Kidney (tissue), 14 donors: ENCODE data around the gene TTC27. TPM values are rescaled to one million over a fixed set of nuclear protein-coding genes. Genes with fewer than 3 reads are reported as not detected.

Source experiments
- DNase-seq, 5 donors: peaks; one replicate each; pipeline ENCODE4 v3.0.0-alpha.2; 2013 to 2020
- FAIRE-seq: peaks from 2 replicates; lab custom pipeline; 2012; peaks lifted over from hg19 to GRCh38; lab: Jason Lieb, UNC
- H3K27ac ChIP-seq, 2 donors: one replicate each; pipeline ENCODE4 v1.7.0; 2013; ENCODE audit warnings: low read depth in 2 of 2, low read length in 2 of 2, inconsistent platforms in 1 of 2
- H3K27me3 ChIP-seq: one replicate; pipeline ENCODE4 v1.7.1; 2013; ENCODE audit warnings: low read length, inconsistent platforms; ENCODE audit not compliant: control insufficient read depth, insufficient read depth
- H3K36me3 ChIP-seq, 3 donors: one replicate each; pipeline versions ENCODE4 v1.7.0 to v1.7.1; 2013; ENCODE audit warnings: low read length in 3 of 3, control low read depth in 1 of 3, inconsistent platforms in 1 of 3; ENCODE audit not compliant: insufficient read depth in 3 of 3, control insufficient read depth in 2 of 3
- H3K4me1 ChIP-seq, 3 donors: one replicate each; pipeline versions ENCODE4 v1.7.0 to v1.7.1; 2013; ENCODE audit warnings: low read length in 3 of 3, inconsistent platforms in 1 of 3, low read depth in 1 of 3; ENCODE audit not compliant: control insufficient read depth in 2 of 3, insufficient read depth in 2 of 3
- H3K4me3 ChIP-seq, 3 donors: one replicate each; pipeline versions ENCODE4 v1.7.0 to v1.8.1; 2013; ENCODE audit warnings: low read length in 3 of 3, control low read depth in 1 of 3, inconsistent platforms in 1 of 3
- H3K9ac ChIP-seq, 3 donors: one replicate each; pipeline versions ENCODE4 v1.7.0 to v1.7.1; 2013; ENCODE audit warnings: low read length in 3 of 3, control low read depth in 1 of 3, inconsistent platforms in 1 of 3
- H3K9me3 ChIP-seq, 3 donors: one replicate each; pipeline versions ENCODE4 v1.7.0 to v1.7.1; 2013; ENCODE audit warnings: low read length in 3 of 3, control low read depth in 1 of 3, inconsistent platforms in 1 of 3; ENCODE audit not compliant: control insufficient read depth in 2 of 3, insufficient read depth in 1 of 3
- intact Hi-C: fragments of 100-400 bp; cut with DNase I; formaldehyde crosslinking; loops from one replicate; pipeline ENCODE4 v1.11.1; 2022
- polyA plus RNA-seq: library from polyadenylated mRNA; stranded (reverse); fragments of 350-450 nt; fragmentation: Illumina TruSeq; extraction: RNeasy Lipid Tissue Mini Kit (QIAGEN cat#74804); gene quantifications from one replicate; pipeline ENCODE4 v1.2.3, GENCODE V29; 2014; ENCODE audit warnings: low read depth, low replicate concordance; ENCODE audit not compliant: insufficient read depth
- total RNA-seq: library from RNA; stranded (reverse); fragmentation: NEBNext Ultra II Directional; extraction: Animal tissue kit (Norgen Biotek cat#: 25700); gene quantifications from one replicate; pipeline ENCODE4 v1.2.1, GENCODE V29; 2021
- TF ChIP-seq, protein P1 (sequence below): IDR thresholded peaks from 3 replicates; pipeline ENCODE4 v1.5.1; 2012; ENCODE audit warnings: mild to moderate bottlenecking, moderate library complexity, borderline replicate concordance; ENCODE audit not compliant: insufficient read depth; ENCODE audit errors: extremely low read depth
- donor health status: control.
- donor health status: control.
- donor health status: control.
- donor health status: control.
- donor health status: control.
- donor health status: DM: yes; HTN: yes; CAD: no.
- donor health status: Normal renal cell carcinoma (clear cell type).

TTC27 gene
- total and polyA plus RNA-seq, 2 donors from 2014 or later, result 8.0 to 19.7 TPM

DNA sequence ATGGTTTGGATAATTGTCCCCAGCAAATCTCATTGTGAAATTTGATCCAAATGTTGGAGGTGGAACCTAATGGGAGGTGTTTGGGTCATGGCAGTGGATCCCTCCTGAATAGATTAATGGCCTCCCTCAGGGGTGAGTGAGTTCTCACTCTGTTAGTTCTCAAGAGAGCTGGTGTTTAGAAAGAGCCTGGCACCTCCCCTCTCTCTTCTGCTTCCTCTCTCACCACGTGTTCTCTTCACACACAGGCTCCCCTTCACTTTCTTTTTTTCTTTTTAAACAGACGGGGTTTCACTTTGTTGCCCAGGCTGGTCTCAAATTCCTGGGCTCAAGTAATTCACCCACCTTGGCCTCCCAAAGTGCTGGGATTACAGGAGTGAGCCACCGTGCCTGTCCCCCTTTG is 207.3 kb downstream of the TTC27 start:
- no peak for FAIRE-seq

DNA sequence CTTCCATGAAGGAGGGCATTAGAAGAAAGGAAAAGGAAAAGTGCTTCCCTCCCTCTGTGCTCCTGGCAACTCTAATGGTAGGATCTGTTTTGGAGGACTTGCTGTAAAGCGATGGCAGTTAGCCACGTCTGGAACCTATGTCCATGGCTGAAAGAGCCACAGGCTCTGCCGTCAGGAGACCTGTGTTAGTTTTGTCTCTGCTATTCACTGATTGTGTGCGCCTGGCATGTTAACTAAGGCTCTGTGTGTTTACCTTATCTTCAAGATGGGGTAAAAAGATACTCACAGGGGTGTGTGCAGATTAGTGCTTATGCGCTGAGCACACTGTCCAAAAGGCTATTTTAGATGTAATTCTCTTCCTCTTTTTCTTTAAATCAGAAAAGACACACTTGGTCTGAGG is 209.1 kb downstream of the TTC27 start:
- DNase-seq, result no peak
- Histone ChIP-seq H3K9ac (no peak overlapping the region), H3K27ac (no peak overlapping the region), H3K36me3 (no peaks in the 10 kb centered on the region), H3K4me1 (peaks cover 0 to 6% (median 0%) of the 10 kb centered on the region in 3 donors), H3K4me3 (no peak overlapping the region), H3K27me3 (no peaks in the 10 kb centered on the region), H3K9me3 (no peaks in the 10 kb centered on the region)
- intact Hi-C loops, result no loop called here
- FAIRE-seq, result no peak
- TF ChIP-seq, protein P1, sequence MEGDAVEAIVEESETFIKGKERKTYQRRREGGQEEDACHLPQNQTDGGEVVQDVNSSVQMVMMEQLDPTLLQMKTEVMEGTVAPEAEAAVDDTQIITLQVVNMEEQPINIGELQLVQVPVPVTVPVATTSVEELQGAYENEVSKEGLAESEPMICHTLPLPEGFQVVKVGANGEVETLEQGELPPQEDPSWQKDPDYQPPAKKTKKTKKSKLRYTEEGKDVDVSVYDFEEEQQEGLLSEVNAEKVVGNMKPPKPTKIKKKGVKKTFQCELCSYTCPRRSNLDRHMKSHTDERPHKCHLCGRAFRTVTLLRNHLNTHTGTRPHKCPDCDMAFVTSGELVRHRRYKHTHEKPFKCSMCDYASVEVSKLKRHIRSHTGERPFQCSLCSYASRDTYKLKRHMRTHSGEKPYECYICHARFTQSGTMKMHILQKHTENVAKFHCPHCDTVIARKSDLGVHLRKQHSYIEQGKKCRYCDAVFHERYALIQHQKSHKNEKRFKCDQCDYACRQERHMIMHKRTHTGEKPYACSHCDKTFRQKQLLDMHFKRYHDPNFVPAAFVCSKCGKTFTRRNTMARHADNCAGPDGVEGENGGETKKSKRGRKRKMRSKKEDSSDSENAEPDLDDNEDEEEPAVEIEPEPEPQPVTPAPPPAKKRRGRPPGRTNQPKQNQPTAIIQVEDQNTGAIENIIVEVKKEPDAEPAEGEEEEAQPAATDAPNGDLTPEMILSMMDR, result no peak

More for the DNA sequence above, 207.3 kb downstream of the TTC27 start:
- Histone ChIP-seq H3K9ac (no peak overlapping the region), H3K4me3 (no peak overlapping the region), H3K4me1 (peaks cover 0 to 6% (median 0%) of the 10 kb centered on the region in 3 donors), H3K36me3 (no peaks in the 10 kb centered on the region), H3K27me3 (no peaks in the 10 kb centered on the region), H3K27ac (no peak overlapping the region), H3K9me3 (no peaks in the 10 kb centered on the region)
- TF ChIP-seq, protein P1, result no peak
- intact Hi-C loops, result no loop called here
- DNase-seq, result no peak

DNA sequence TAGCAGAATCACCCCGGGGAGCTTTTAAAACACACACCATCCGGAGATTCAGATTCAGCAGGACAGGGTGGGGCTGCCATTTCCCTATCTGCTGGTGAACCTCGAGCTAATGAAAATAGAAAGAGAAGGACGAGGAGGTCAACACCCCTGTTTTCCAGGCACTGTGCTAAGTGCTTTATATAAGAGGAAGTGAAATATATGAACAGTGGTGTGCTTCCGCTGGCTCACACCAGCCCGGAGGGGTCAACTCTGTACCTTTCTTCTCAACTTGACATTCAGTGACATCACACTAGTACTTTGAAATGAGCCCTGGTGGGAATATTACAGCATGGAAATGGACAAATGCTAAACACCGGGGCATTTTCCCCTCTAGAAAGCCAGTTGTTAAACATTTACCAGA is 210.6 kb downstream of the TTC27 start:
- DNase-seq, result no peak
- H3K4me1 ChIP-seq, result peaks cover 0 to 6% (median 0%) of the 10 kb centered on the region in 3 donors
- H3K36me3 ChIP-seq, result no peaks in the 10 kb centered on the region
- H3K27ac ChIP-seq, result no peak overlapping the region
- FAIRE-seq, result no peak
- intact Hi-C loops, result no loop called here
- no peak overlapping the region for H3K4me3 ChIP-seq
- TF ChIP-seq, protein P1, result no peak
- H3K27me3 ChIP-seq, result no peaks in the 10 kb centered on the region
- H3K9ac ChIP-seq, result no peak overlapping the region
- H3K9me3 ChIP-seq, result no peaks in the 10 kb centered on the region

DNA sequence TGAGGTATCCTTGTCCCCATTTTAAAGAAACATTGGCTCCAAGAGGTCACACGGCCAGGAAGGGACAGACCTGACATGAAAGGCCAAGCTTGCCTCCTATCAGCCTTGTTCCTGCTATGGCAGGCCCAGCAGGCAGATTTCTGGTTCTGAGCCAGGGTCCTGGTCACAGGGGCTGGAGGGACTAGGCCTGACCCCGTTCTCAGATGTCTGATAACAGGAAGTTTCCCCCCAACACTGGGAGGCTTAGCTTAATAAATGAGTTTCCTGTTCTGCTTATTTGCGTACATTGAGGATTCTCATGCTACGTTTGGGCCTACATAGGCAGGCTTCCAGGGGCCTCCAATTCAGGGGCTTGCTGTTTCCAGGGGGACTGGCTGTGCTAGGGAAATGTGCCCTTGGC is 211.1 kb downstream of the TTC27 start:
- Histone ChIP-seq H3K9ac (no peak overlapping the region), H3K27me3 (no peaks in the 10 kb centered on the region), H3K27ac (peak overlapping the region in 1 of 2 donors; percentile 10), H3K36me3 (no peaks in the 10 kb centered on the region), H3K4me3 (no peak overlapping the region), H3K9me3 (no peaks in the 10 kb centered on the region), H3K4me1 (peaks cover 0 to 6% (median 0%) of the 10 kb centered on the region in 3 donors)
- TF ChIP-seq, protein P1, result no peak
- intact Hi-C loops, result no loop called here
- no peak for FAIRE-seq
- DNase-seq, result peak in 4 of 5 donors; percentile 20 to 68 (median 42)
